ENCODE data around the gene HEYL.

Gene HEYL

DNA sequence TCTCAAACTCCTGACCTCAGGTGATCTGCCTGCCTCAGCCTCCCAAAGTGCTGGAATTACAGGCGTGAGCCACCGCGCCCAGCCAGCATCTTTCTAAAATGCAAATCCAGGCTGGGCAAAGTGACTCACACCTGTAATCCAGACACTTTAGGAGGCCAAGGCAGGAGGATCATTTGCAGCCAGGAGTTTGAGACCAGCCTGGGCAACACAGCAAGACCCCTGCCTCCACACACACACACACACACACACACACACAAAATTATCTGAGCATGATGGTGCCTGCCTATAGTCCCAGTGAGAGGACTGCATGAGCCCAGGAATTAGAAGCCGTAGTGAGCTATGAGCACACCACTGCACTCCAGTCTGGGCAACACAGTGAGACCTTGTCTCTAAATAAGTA is 46.1 kb downstream of the HEYL start:
- DNase-seq, result no peak

GRCh38 chr1:39592069-39592468 is 47.4 kb downstream of the HEYL start:
- DNase-seq, result no peak

GRCh38 chr1:39590546-39590945 is 48.9 kb downstream of the HEYL start:
- DNase-seq, result no peak

- DNase-seq, result no peak
These were observed 53.5 kb downstream of the HEYL start for GRCh38 chr1:39585933-39586332.

GRCh38 chr1:39576016-39576657 is 63.3 kb downstream of the HEYL start:
- DNase-seq, result peak; percentile 34

DNA sequence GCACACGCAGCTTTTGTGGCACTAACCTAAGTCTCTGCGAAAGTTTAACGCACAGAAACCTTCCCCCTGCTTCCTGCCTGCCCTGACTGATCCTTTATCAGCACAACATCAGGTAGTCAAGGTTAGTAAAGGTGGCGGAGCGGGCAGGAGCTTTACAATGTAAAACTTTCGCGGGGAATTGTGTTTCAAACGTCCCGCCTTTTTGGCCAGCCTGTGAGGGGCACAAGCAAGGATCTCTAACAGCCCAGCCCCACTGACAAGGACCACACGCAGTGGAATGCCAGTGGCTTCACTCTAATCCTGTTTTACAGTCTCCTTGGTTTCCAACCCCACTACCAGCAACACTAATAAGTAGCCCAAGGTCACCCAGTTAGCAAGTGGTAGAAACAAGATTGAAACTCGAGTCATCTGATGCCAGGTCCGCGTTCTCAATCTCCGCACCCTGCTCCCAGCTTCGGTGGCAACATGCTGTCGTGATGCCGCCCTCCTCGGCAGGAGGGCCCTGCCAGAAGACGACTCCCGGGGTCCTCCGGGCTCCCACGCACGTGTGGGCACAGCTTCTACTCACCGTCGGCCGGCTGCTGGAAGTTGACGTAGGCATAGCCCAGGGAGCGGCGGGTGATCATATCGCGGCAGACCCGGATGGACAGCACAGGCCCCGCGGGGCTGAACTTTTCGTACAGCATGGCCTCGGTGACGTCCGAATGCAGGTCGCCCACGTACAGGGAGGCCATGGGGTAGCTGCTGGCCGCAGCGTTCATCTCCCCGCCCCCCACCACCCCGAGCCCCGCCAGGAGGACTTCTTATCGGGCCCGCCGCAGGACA is 64.0 kb downstream of the HEYL start:
- DNase-seq, result peak; percentile 68

- peak; percentile 43 for DNase-seq
These were observed 64.8 kb downstream of the HEYL start for GRCh38 chr1:39574646-39575045.
